ENCODE data around the gene RNF149.

GRCh38 chr2:101331202-101331601, 22.7 kb upstream of the RNF149 start:
- TF ChIP-seq POLR2AphosphoS5 (IDR thresholded peaks at IDR 0.05; ENCODE audit: borderline replicate concordance, low read depth, low read length) = no peak
- no peak for TF ChIP-seq EZH2 (IDR thresholded peaks at IDR 0.05)
- no peak for TF ChIP-seq FOXP2 (optimal IDR thresholded peaks at IDR 0.05; ENCODE audit: control extremely low read depth, extremely low read length, insufficient read depth)

Measured in SK-N-MC (cell line).